HG03139 (cell line): ENCODE data around the gene SUB1.
"Not testable (repeated sequence)": the region's sequence is repeated elsewhere in the genome, so short reads cannot be mapped to it uniquely, and the experiment has no call there.

ENCODE experiments used
- ATAC-seq: cut with Tn5 transposase; IDR thresholded peaks from one replicate; pipeline ENCODE4 v1.9.1; 2021; ENCODE audit not compliant: unreplicated experiment

The SUB1 gene

GRCh38 chr5:32565145-32565544 lies 20.2 kb upstream of the SUB1 start:
- ATAC-seq = no peak

GRCh38 chr5:32566319-32567111 lies 18.8 kb upstream of the SUB1 start:
- ATAC-seq = no peak

GRCh38 chr5:32571128-32571527 lies 14.2 kb upstream of the SUB1 start:
- ATAC-seq = no peak

- ATAC-seq = peak; percentile 91
Observed at GRCh38 chr5:32572778-32573480, 12.4 kb upstream of the SUB1 start.

- ATAC-seq = not testable (repeated sequence)
Observed at GRCh38 chr5:32573481-32573854, 11.9 kb upstream of the SUB1 start.

GRCh38 chr5:32574540-32575175 lies 10.7 kb upstream of the SUB1 start:
- no peak for ATAC-seq

GRCh38 chr5:32578363-32578762 lies 7.0 kb upstream of the SUB1 start:
- ATAC-seq = no peak

- no peak for ATAC-seq
Observed at GRCh38 chr5:32578764-32579163, 6.6 kb upstream of the SUB1 start.

GRCh38 chr5:32581010-32581785 lies 4.2 kb upstream of the SUB1 start:
- no peak for ATAC-seq

- peak; percentile 61 for ATAC-seq
Observed at GRCh38 chr5:32583582-32584232, 1.6 kb upstream of the SUB1 start.

- no peak for ATAC-seq
Observed at GRCh38 chr5:32584646-32585045, 711 bp upstream of the SUB1 start.

- ATAC-seq = no peak
Observed at GRCh38 chr5:32585122-32585445, 273 bp upstream of the SUB1 start.

- no peak for ATAC-seq
Observed at GRCh38 chr5:32586276-32586599, 881 bp downstream of the SUB1 start.

GRCh38 chr5:32587067-32587551 lies 1.8 kb downstream of the SUB1 start:
- ATAC-seq = no peak

GRCh38 chr5:32589416-32589815 lies 4.1 kb downstream of the SUB1 start:
- no peak for ATAC-seq

- ATAC-seq = no peak
Observed at GRCh38 chr5:32589942-32590869, 4.8 kb downstream of the SUB1 start.

GRCh38 chr5:32595118-32595517 lies 9.8 kb downstream of the SUB1 start:
- no peak for ATAC-seq

GRCh38 chr5:32597041-32597629 lies 11.8 kb downstream of the SUB1 start:
- no peak for ATAC-seq

GRCh38 chr5:32598260-32598937 lies 13.0 kb downstream of the SUB1 start:
- no peak for ATAC-seq
